OCI-LY1 (cell line): ENCODE data around the gene MRM2.

Source experiments
- H2AFZ ChIP-seq: fragments of 200-600 bp; sonication (generic), shearing (Covaris generic); 2 replicates; pipeline ENCODE4 v1.6.0; 2014; ENCODE audit warnings: antibody characterized with exemption, mild to moderate bottlenecking, low read length
- H3F3A ChIP-seq: fragments of 200-600 bp; sonication (generic), shearing (Covaris generic); 2 replicates; pipeline ENCODE4 v1.6.0; 2014; ENCODE audit warnings: mild to moderate bottlenecking, antibody characterized with exemption, low read length, moderate library complexity; ENCODE audit not compliant: insufficient read depth
- H3K27ac ChIP-seq: fragments of 200-600 bp; sonication (generic); 2 replicates; pipeline ENCODE4 v1.5.1; 2014; ENCODE audit warnings: low read length, mixed run types, mild to moderate bottlenecking, low read depth; ENCODE audit not compliant: poor library complexity, severe bottlenecking
- H3K27me3 ChIP-seq: fragments of 200-600 bp; sonication (generic); 2 replicates; pipeline ENCODE4 v1.6.0; 2014; ENCODE audit warnings: antibody characterized with exemption, mild to moderate bottlenecking, low read length, moderate library complexity; ENCODE audit not compliant: insufficient read depth
- H3K36me3 ChIP-seq: fragments of 200-600 bp; sonication (generic); 2 replicates; pipeline ENCODE4 v1.6.1; 2014; ENCODE audit warnings: mild to moderate bottlenecking, antibody characterized with exemption, low read length, moderate library complexity, mixed read lengths; ENCODE audit not compliant: insufficient read depth
- H3K4me1 ChIP-seq: fragments of 200-600 bp; sonication (generic); 2 replicates; pipeline ENCODE4 v1.5.1; 2014; ENCODE audit warnings: mild to moderate bottlenecking, low read length, moderate library complexity; ENCODE audit not compliant: insufficient read depth, severe bottlenecking
- H3K4me2 ChIP-seq: fragments of 200-600 bp; sonication (generic), shearing (Covaris generic); 2 replicates; pipeline ENCODE4 v1.6.1; 2014; ENCODE audit warnings: low read length
- H3K4me3 ChIP-seq: fragments of 200-600 bp; sonication (generic); 2 replicates; pipeline ENCODE4 v1.5.1; 2014; ENCODE audit warnings: low read length, low read depth, mild to moderate bottlenecking, mixed read lengths; ENCODE audit not compliant: poor library complexity, severe bottlenecking
- H3K79me2 ChIP-seq: fragments of 200-600 bp; shearing (Covaris generic); 2 replicates; pipeline ENCODE4 v1.6.1; 2016; ENCODE audit warnings: mixed run types, low read length, mixed read lengths; ENCODE audit not compliant: insufficient read depth
- H3K9ac ChIP-seq: fragments of 200-600 bp; sonication (generic), shearing (Covaris generic); 2 replicates; pipeline ENCODE4 v1.6.1; 2014; ENCODE audit warnings: mild to moderate bottlenecking, low read length, mixed read lengths
- H3K9me2 ChIP-seq: fragments of 200-600 bp; sonication (generic), shearing (Covaris generic); 2 replicates; pipeline ENCODE4 v1.6.1; 2014; ENCODE audit warnings: low read depth, mild to moderate bottlenecking, low read length, mixed read lengths
- H3K9me3 ChIP-seq: fragments of 200-600 bp; shearing (Covaris generic); 2 replicates; pipeline ENCODE4 v1.6.1; 2014; ENCODE audit warnings: low read length, mixed read lengths
- H4K20me1 ChIP-seq: fragments of 200-600 bp; sonication (generic), shearing (Covaris generic); 2 replicates; pipeline ENCODE4 v1.6.0; 2016; ENCODE audit warnings: mild to moderate bottlenecking, low read length; ENCODE audit not compliant: insufficient read depth
- CTCF ChIP-seq: fragments of 200-600 bp; sonication (generic), shearing (Covaris generic); IDR thresholded peaks from 2 replicates; pipeline ENCODE4 v1.5.1; 2017; ENCODE audit warnings: mild to moderate bottlenecking, antibody characterized with exemption, low read length, moderate library complexity, mixed read lengths
- EZH2 ChIP-seq: fragments of 200-600 bp; sonication (generic), shearing (Covaris generic); IDR thresholded peaks from 2 replicates; pipeline ENCODE4 v1.8.0; 2017; ENCODE audit warnings: borderline replicate concordance, mixed run types, mild to moderate bottlenecking, antibody characterized with exemption, low read length, moderate library complexity, mixed read lengths

MRM2 gene

GRCh38 chr7:2280424-2280823, 38.4 kb upstream of the MRM2 start:
- Histone ChIP-seq H4K20me1 (no peaks in the 10 kb centered on the region), H3K36me3 (no peaks in the 10 kb centered on the region), H3K4me3 (no peak overlapping the region), H3K9me2 (no peaks in the 10 kb centered on the region), H3K27me3 (no peaks in the 10 kb centered on the region), H3K4me2 (no peak overlapping the region), H3K79me2 (no peaks in the 10 kb centered on the region), H2AFZ (no peak overlapping the region), H3K9me3 (no peaks in the 10 kb centered on the region), H3F3A (no peaks in the 10 kb centered on the region), H3K27ac (no peak overlapping the region), H3K9ac (no peak overlapping the region), H3K4me1 (no peaks in the 10 kb centered on the region)
- TF ChIP-seq EZH2 (no peak), CTCF (no peak)

- H2AFZ ChIP-seq: no peak overlapping the region
- no peak for TF ChIP-seq EZH2
- TF ChIP-seq CTCF: no peak
- H3K4me2 ChIP-seq: no peak overlapping the region
- H3K9ac ChIP-seq: no peak overlapping the region
- no peak overlapping the region for H3K4me3 ChIP-seq
- H4K20me1 ChIP-seq: no peaks in the 10 kb centered on the region
- no peaks in the 10 kb centered on the region for H3K79me2 ChIP-seq
- H3K4me1 ChIP-seq: no peaks in the 10 kb centered on the region
- no peaks in the 10 kb centered on the region for H3K9me3 ChIP-seq
- no peaks in the 10 kb centered on the region for H3F3A ChIP-seq
- no peak overlapping the region for H3K27ac ChIP-seq
- no peaks in the 10 kb centered on the region for H3K36me3 ChIP-seq
- no peaks in the 10 kb centered on the region for H3K27me3 ChIP-seq
- no peaks in the 10 kb centered on the region for H3K9me2 ChIP-seq
Measured at GRCh38 chr7:2279896-2280295, 37.9 kb upstream of the MRM2 start.

- Histone ChIP-seq H3K36me3 (no peaks in the 10 kb centered on the region), H3K4me3 (no peak overlapping the region), H3K27me3 (no peaks in the 10 kb centered on the region), H3K9me2 (no peaks in the 10 kb centered on the region), H3F3A (no peaks in the 10 kb centered on the region), H3K79me2 (no peaks in the 10 kb centered on the region), H3K27ac (no peak overlapping the region), H4K20me1 (no peaks in the 10 kb centered on the region), H3K9ac (no peak overlapping the region), H3K9me3 (no peaks in the 10 kb centered on the region), H3K4me1 (no peaks in the 10 kb centered on the region), H3K4me2 (no peak overlapping the region), H2AFZ (no peak overlapping the region)
- no peak for TF ChIP-seq EZH2
- no peak for TF ChIP-seq CTCF
Measured at GRCh38 chr7:2278026-2278425, 36.0 kb upstream of the MRM2 start.
